HPDE6-E6E7 (cell line): ENCODE measurements around the gene SLC24A3.
"Not testable (repeated sequence)": the region's sequence is repeated elsewhere in the genome, so short reads cannot be mapped to it uniquely, and the experiment has no call there.

Experiments used
- DNase-seq: peaks from one replicate; pipeline ENCODE4 v3.0.0; 2011; ENCODE audit warnings: missing footprints; ENCODE audit errors: extremely low spot score

SLC24A3 gene

GRCh38 chr20:19743640-19743995, 531.2 kb downstream of the SLC24A3 start:
- DNase-seq = no peak

- no peak for DNase-seq
These were observed 532.7 kb downstream of the SLC24A3 start for GRCh38 chr20:19745106-19745505.

DNA sequence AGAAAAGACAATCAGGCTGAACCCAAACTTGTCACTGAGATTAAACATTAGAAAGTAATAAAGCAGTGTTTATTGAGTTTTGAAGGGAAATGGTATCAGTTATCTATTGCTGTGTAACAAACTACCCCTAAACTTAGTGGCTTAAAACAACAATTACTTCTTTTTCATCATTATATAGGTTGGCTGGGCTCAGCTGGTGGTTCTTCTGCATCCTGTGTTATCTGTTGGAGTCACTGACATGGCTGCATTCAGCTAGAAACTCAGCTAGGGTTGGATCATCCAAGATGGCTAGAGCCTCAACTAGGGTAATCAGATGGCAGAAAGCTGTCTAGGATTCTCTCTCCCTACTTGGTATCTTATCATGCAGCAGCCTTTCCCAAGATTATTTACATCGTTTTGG, 533.1 kb downstream of the SLC24A3 start:
- DNase-seq = no peak

DNA sequence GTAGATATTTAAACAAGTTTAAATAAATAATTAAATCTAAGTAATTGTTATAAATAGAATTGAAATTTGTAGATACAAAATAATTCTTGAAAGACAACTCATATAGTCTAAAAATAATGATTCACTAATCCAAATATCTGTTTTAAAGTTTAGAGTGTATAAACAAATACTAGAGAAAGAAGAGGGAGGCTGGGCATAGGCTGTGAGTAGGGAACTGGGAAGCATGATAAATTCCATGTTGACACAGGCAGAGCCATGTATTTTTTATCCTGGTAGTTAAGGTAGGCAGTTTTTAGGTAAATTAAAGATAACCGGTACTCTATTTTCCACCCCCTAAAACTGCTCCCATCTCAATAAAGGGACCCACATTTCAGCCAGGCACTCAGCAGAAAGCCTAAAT, 534.0 kb downstream of the SLC24A3 start:
- no peak for DNase-seq

- no peak for DNase-seq
These were observed 535.5 kb downstream of the SLC24A3 start for GRCh38 chr20:19747903-19748302.

DNA sequence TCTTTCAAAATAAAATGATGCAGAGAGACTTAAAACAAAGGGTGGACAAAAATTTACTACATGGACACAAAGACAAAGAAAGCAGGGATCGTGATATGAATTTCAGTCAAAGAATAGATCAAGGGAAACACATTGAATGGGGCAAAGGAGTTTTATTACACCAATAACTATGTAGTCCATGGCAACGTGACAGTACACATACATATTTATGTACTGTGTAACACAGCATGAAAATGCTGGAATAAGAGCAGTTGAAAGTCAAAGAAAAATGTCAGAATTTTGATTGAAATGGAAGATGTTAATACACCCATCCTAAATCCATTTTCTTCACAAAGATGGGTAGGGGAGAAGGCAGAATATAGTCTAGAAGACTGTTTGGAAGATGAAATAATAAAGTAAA, 536.2 kb downstream of the SLC24A3 start:
- no peak for DNase-seq

GRCh38 chr20:19749618-19750071, 537.2 kb downstream of the SLC24A3 start:
- DNase-seq = no peak

GRCh38 chr20:19750101-19750606, 537.7 kb downstream of the SLC24A3 start:
- DNase-seq = no peak

DNA sequence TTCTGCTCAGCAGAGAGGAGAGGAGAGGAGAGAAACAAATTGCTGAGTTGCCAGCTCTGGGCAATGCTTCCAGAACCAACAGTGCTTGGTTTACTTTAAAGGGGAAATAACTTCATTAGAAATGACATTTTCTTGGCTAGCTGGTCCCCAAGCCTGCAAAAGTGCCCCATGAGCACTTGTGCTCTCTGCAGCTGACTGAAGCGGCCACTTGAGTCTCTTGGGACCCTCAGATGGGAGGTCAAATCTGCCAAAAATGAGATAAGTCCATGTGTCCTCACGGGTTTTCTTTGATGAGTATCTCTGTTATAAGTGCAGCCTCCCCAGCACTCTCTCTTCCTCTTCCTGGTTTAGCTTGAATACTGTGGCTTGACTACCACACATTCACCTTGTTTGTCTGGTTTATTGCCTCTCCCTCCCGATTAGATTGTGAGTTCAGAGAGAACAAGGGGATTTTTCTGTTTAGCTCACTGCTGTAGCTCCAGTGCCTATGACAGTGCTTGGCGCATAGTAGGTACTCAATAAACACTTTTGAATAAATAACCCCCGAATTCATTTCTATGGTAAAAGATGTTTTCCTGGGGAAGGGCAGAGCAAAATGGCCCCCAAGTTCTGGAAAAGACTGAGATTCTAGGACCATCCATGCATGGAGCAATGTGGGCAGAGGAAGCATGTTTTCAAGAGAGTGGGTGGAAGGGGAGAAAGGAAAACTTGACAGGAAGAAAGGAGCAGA, 538.6 kb downstream of the SLC24A3 start:
- no peak for DNase-seq

DNA sequence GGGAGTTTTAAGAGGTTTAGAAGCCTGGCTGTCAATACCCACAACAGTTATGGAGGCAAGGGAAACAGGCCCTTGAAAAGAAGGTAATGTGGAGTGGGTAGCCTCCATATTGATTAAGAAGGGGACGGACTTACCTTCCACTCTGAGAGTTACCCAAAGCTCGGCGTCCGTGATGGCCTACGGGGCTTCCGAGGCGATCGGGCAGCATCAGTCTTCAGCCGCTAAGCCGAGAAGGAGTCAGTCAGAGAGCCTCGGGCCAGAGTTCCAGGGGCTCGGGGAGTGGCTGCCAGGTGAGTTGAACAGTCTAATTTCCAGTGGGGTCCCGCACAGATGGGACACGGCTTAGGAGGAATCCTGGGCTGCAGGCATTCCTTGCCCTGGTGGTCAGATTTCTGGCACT, 541.8 kb downstream of the SLC24A3 start:
- DNase-seq = not testable (repeated sequence)

GRCh38 chr20:19756761-19757486, 544.5 kb downstream of the SLC24A3 start:
- no peak for DNase-seq

GRCh38 chr20:19757487-19758132, 545.2 kb downstream of the SLC24A3 start:
- DNase-seq = peak; percentile 95

GRCh38 chr20:19758133-19758500, 545.7 kb downstream of the SLC24A3 start, which contains the start of gene RIN2:
Gene RIN2, plus strand, starts transcription at chr20:19758258. Its CDS starts 131,344 bp downstream, at chr20:19889602.
- DNase-seq = peak; percentile 78

DNA sequence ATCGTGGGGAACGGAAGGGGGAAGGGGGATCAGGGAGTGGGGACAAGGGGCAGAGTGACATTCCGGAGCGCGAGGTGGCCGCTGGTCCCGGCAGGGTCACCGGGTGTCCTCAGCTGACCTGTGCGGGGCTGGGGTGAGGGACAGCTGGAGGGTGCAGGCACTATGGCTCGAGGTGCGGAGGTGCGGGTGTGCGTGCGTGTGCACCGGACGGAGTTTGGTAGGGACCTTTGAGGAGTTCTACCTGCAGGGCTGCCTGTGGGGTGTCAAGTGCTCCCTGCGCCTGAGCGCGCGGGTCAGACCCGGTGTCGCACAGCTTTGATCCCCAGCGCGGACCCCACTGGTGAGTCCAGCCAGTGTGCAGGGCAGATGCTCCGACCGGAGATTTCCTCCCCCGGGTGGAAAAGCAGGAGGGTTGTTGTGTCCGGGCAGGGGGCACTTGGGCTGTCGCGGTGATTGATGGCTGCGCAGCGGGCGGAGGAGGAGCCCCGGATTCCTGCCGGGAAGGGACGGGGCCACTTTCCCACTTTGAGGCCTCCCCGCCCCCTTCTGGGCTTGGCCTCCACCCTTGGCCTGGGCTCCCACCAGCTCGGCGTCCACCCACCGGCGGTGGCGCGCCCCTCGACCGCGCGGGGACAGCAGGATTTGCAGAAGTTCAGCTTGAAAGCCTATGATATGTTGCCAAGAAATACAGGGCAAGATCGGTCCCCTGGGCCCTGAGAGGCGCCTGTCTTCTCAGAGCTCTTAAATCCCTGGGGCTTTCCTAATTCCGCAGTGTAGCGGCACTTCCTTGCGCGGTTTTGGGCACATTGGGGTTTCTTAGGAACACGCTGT, 546.3 kb downstream of the SLC24A3 start:
- DNase-seq = no peak

GRCh38 chr20:19760371-19760721, 547.9 kb downstream of the SLC24A3 start:
- no peak for DNase-seq

DNA sequence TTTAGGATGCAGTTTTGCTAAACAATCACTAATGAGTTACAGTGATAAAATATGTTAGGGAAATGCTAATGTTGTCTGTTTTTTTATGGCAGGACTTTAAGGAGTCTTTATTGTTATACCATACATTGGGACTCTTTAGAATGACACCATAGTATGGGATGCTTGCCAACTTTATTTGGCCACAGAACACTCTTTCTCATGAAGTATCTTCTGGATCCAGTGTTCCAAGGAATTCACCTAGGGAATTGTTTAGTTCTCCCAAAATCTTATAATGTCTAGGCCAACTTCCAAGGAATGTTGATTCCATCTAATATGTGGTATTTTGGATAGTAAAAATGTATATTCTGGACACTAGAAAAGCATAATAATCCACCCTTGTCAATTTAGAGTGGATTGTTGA, 548.9 kb downstream of the SLC24A3 start:
- DNase-seq = no peak

- no peak for DNase-seq
These were observed 549.4 kb downstream of the SLC24A3 start for GRCh38 chr20:19761841-19762240.

GRCh38 chr20:19764207-19764606, 551.8 kb downstream of the SLC24A3 start:
- no peak for DNase-seq

DNA sequence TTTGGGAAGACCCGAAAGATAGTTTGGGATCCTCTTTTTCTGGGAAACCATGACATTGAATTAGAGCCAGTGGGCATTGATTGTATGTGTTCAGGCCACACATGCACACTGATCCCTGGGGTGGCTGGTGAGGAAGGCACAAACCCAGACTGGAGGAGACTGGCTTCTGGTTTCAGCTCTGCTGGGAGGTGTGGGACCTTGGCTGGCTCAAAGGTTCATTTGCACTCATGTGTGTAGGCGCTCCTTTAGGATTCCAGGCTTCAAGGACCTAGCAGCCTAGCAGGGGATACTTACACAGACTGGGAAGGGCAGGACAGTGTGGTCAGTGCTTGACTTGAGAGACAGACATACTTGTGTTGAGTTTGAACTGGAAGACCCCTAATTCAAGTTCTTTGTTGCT, 552.8 kb downstream of the SLC24A3 start:
- no peak for DNase-seq

DNA sequence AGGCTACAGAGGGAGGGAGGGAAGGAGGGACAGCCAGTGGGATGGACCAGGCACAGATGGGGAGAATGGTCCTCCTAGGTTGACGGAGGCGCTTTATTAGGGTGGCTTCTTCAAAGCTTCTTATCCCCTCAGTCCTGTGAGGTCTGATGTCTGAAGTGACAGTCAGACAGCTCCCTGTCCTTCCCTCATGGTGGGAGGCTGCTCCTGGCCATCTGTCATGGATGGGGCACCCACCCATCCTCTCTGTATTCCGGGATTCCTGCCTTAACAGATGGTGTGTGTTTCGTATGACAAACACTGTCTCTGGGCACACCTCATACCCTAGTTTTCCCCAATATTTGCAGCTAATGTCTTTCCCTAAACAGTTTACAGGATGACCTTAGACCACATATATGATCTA, 553.5 kb downstream of the SLC24A3 start:
- no peak for DNase-seq

- peak; percentile 49 for DNase-seq
These were observed 554.6 kb downstream of the SLC24A3 start for GRCh38 chr20:19767070-19767469.

DNA sequence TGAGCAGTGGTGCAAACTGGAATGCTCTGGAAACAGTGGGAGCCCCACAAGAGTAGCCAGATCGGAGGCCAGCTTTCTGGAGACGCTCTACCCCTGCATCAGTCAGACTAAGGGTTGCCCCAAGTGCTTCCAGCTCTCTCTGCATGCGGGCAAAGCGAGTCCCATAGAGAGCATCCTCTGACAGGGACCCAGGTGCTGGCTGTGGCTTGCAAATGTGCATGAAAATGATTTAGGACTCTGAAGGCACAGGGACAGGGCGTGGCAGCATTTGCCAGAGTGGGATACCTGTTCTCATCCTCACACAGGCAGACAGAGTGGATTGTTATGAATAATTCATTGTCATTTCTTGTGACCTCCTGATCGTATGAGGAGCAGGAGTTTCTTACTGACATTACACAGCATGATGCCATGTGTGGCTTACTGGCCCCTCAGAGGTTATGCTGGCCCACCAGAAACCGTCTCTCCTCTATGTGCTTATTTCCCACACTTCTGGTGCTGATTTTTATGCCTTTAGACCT, 555.9 kb downstream of the SLC24A3 start:
- no peak for DNase-seq
